ENCODE measurements around the gene USP20. TPM values are rescaled to one million over a fixed set of nuclear protein-coding genes. Genes with fewer than 3 reads are reported as not detected.

USP20 gene
- total and polyA plus RNA-seq, 2 donors from 2014 or later, result 22.8 to 28.8 TPM

GRCh38 chr9:129823542-129823934 is 11.7 kb upstream of the USP20 start:
- intact Hi-C loops (cut with DNase I), result no loop called here
- peak overlapping the region; percentile 46 to 69 (median 66) for H3K4me3 ChIP-seq (ENCODE audit: low read length in 3 of 3)
- no peak for TF ChIP-seq CTCF (IDR thresholded peaks at IDR 0.05; ENCODE audit: borderline replicate concordance, extremely low read depth, insufficient read depth)
- peak overlapping the region in 1 of 2 donors; percentile 60 for H3K27ac ChIP-seq (ENCODE audit: low read depth in 2 of 2, low read length in 2 of 2)
- DNase-seq, result no peak
- H3K4me1 ChIP-seq (ENCODE audit: control insufficient read depth in 2 of 3, insufficient read depth in 2 of 3, low read depth in 1 of 3, low read length in 3 of 3), result peaks cover 0 to 5% (median 0%) of the 10 kb centered on the region in 3 donors
- H3K9me3 ChIP-seq (ENCODE audit: control insufficient read depth in 2 of 3, insufficient read depth in 1 of 3, low read length in 3 of 3), result no peaks in the 10 kb centered on the region
- H3K36me3 ChIP-seq (ENCODE audit: control insufficient read depth in 2 of 3, insufficient read depth in 3 of 3, low read length in 3 of 3), result peaks cover 0 to 14% (median 10%) of the 10 kb centered on the region in 3 donors
- no peak overlapping the region for H3K9ac ChIP-seq (ENCODE audit: low read length in 3 of 3)
- H3K27me3 ChIP-seq (ENCODE audit: control insufficient read depth, insufficient read depth, low read length), result no peaks in the 10 kb centered on the region
- no peak for FAIRE-seq

GRCh38 chr9:129823935-129824601 is 11.2 kb upstream of the USP20 start, which contains the start of gene TOR1A:
TSS of gene TOR1A (minus strand) at chr9:129824136. CDS start at chr9:129824085, 51 bp downstream.
- TF ChIP-seq CTCF (IDR thresholded peaks at IDR 0.05; ENCODE audit: borderline replicate concordance, extremely low read depth, insufficient read depth), result no peak
- Histone ChIP-seq H3K4me3 (ENCODE audit: low read length in 3 of 3) (peak within 1 kb of the TSS; percentile 57 to 69 (median 66)), H3K36me3 (ENCODE audit: control insufficient read depth in 2 of 3, insufficient read depth in 3 of 3, low read length in 3 of 3) (peaks cover 0 to 14% (median 13%) of the 10 kb centered on the region in 3 donors), H3K9me3 (ENCODE audit: control insufficient read depth in 2 of 3, insufficient read depth in 1 of 3, low read length in 3 of 3) (no peaks in the 10 kb centered on the region), H3K9ac (ENCODE audit: low read length in 3 of 3) (peak within 1 kb of the TSS in 1 of 3 donors; percentile 77), H3K27ac (ENCODE audit: low read depth in 2 of 2, low read length in 2 of 2) (peak within 1 kb of the TSS in 1 of 2 donors; percentile 60), H3K4me1 (ENCODE audit: control insufficient read depth in 2 of 3, insufficient read depth in 2 of 3, low read depth in 1 of 3, low read length in 3 of 3) (peaks cover 0 to 5% (median 0%) of the 10 kb centered on the region in 3 donors), H3K27me3 (ENCODE audit: control insufficient read depth, insufficient read depth, low read length) (no peaks in the 10 kb centered on the region)
- DNase-seq, result peak; percentile 95 to 98 (median 96)
- no peak for FAIRE-seq
- intact Hi-C loops (cut with DNase I), result no loop called here

GRCh38 chr9:129826344-129826743 is 8.9 kb upstream of the USP20 start:
- DNase-seq (no peak), FAIRE-seq (no peak)
- peaks cover 0 to 37% (median 18%) of the 10 kb centered on the region in 3 donors for H3K36me3 ChIP-seq (ENCODE audit: control insufficient read depth in 2 of 3, insufficient read depth in 3 of 3, low read length in 3 of 3)
- TF ChIP-seq CTCF (IDR thresholded peaks at IDR 0.05; ENCODE audit: borderline replicate concordance, extremely low read depth, insufficient read depth), result no peak
- no peak overlapping the region for H3K27ac ChIP-seq (ENCODE audit: low read depth in 2 of 2, low read length in 2 of 2)
- H3K27me3 ChIP-seq (ENCODE audit: control insufficient read depth, insufficient read depth, low read length), result no peaks in the 10 kb centered on the region
- no peaks in the 10 kb centered on the region for H3K9me3 ChIP-seq (ENCODE audit: control insufficient read depth in 2 of 3, insufficient read depth in 1 of 3, low read length in 3 of 3)
- peaks cover 0 to 5% (median 0%) of the 10 kb centered on the region in 3 donors for H3K4me1 ChIP-seq (ENCODE audit: control insufficient read depth in 2 of 3, insufficient read depth in 2 of 3, low read depth in 1 of 3, low read length in 3 of 3)
- no peak overlapping the region for H3K4me3 ChIP-seq (ENCODE audit: low read length in 3 of 3)
- no peak overlapping the region for H3K9ac ChIP-seq (ENCODE audit: low read length in 3 of 3)
- intact Hi-C loops (cut with DNase I), result no loop called here

All from kidney (tissue), 14 donors.